ENCODE data around the gene CHRNB1.

- TF ChIP-seq POLR2A (IDR thresholded peaks at IDR 0.05; ENCODE audit: low read length) (no peak), GATA1 (IDR thresholded peaks at IDR 0.05; ENCODE audit: low read depth, low read length) (no peak)
Observed at GRCh38 chr17:7408863-7409262, 36.0 kb upstream of the CHRNB1 start.
